HG02798 (cell line): ENCODE data around the gene ADGB.
A peak's percentile ranks its signal among the peaks of the same experiment; 100 is the strongest.

Experiments used
- ATAC-seq: cut with Tn5 transposase; IDR thresholded peaks from one replicate; pipeline ENCODE4 v1.9.1; 2021; ENCODE audit warnings: mild to moderate bottlenecking; ENCODE audit not compliant: unreplicated experiment, poor library complexity

ADGB gene

GRCh38 chr6:146857180-146857979 is 258.6 kb downstream of the ADGB start:
- peak; percentile 92 for ATAC-seq

- ATAC-seq: peak; percentile 21
These were observed 259.2 kb downstream of the ADGB start for GRCh38 chr6:146857980-146858347.

GRCh38 chr6:146859206-146859605 is 260.4 kb downstream of the ADGB start:
- ATAC-seq: no peak

GRCh38 chr6:146859795-146860495 is 261.2 kb downstream of the ADGB start:
- ATAC-seq: no peak

GRCh38 chr6:146860583-146860982 is 261.8 kb downstream of the ADGB start:
- ATAC-seq: no peak

GRCh38 chr6:146861029-146861563 is 262.3 kb downstream of the ADGB start:
- no peak for ATAC-seq

GRCh38 chr6:146861716-146862115 is 262.9 kb downstream of the ADGB start:
- no peak for ATAC-seq

GRCh38 chr6:146862508-146862919 is 263.7 kb downstream of the ADGB start:
- ATAC-seq: no peak

GRCh38 chr6:146864300-146864699 is 265.5 kb downstream of the ADGB start:
- no peak for ATAC-seq

GRCh38 chr6:146864885-146865284 is 266.1 kb downstream of the ADGB start:
- no peak for ATAC-seq
